Keratinocyte (primary cell): ENCODE data around the gene SLC13A1. TPM values are rescaled to one million over a fixed set of nuclear protein-coding genes. Genes with fewer than 3 reads are reported as not detected.

Experiments used
- DNase-seq: peaks from one replicate; pipeline ENCODE4 v3.0.0-alpha.2; 2011; ENCODE audit warnings: low read depth, missing footprints, low spot score
- FAIRE-seq: peaks from 2 replicates; lab custom pipeline; 2011; peaks lifted over from hg19 to GRCh38; lab: Jason Lieb, UNC
- H2AFZ ChIP-seq: 2 replicates; pipeline ENCODE4 v1.6.0; 2012; ENCODE audit warnings: low read length, control low read depth, inconsistent platforms; ENCODE audit not compliant: control insufficient read depth
- H3K27ac ChIP-seq: 2 replicates; pipeline ENCODE4 v1.5.1; 2011; ENCODE audit warnings: low read length; ENCODE audit not compliant: control insufficient read depth, insufficient read depth
- H3K27me3 ChIP-seq: 3 replicates; pipeline ENCODE4 v1.6.0; 2011; ENCODE audit warnings: low read length; ENCODE audit not compliant: control insufficient read depth, insufficient read depth; ENCODE audit errors: extremely low read depth
- H3K36me3 ChIP-seq, 2 experiments: 2 replicates in 1 of 2; 3 replicates in 1 of 2; pipeline ENCODE4 v1.5.1; 2011; ENCODE audit warnings: low read length in 2 of 2, mild to moderate bottlenecking in 1 of 2; ENCODE audit not compliant: control insufficient read depth in 2 of 2, insufficient read depth in 2 of 2; ENCODE audit errors: extremely low read depth in 1 of 2
- H3K4me1 ChIP-seq: 3 replicates; pipeline ENCODE4 v1.5.1; 2011; ENCODE audit warnings: low read length; ENCODE audit not compliant: control insufficient read depth, insufficient read depth; ENCODE audit errors: extremely low read depth
- H3K4me2 ChIP-seq: 3 replicates; pipeline ENCODE4 v1.6.0; 2011; ENCODE audit warnings: low read depth, low read length; ENCODE audit not compliant: control insufficient read depth, insufficient read depth; ENCODE audit errors: extremely low read depth
- H3K4me3 ChIP-seq, 3 experiments: fragments of 200-600 bp in 1 of 3; sonication (generic) in 1 of 3; 2 replicates in 2 of 3; 3 replicates in 1 of 3; pipeline ENCODE4 v1.5.1; 2011 to 2016; ENCODE audit warnings: low read length in 3 of 3, mild to moderate bottlenecking in 3 of 3, control low read depth in 2 of 3, inconsistent platforms in 1 of 3, low read depth in 1 of 3, mixed read lengths in 1 of 3, mixed run types in 1 of 3, moderate library complexity in 1 of 3; ENCODE audit not compliant: control insufficient read depth in 2 of 3, insufficient read depth in 2 of 3; ENCODE audit errors: extremely low read depth in 1 of 3
- H3K79me2 ChIP-seq: 2 replicates; pipeline ENCODE4 v1.6.0; 2012; ENCODE audit warnings: low read length; ENCODE audit not compliant: control insufficient read depth, insufficient read depth
- H3K9ac ChIP-seq: 3 replicates; pipeline ENCODE4 v1.6.0; 2011; ENCODE audit warnings: low read length; ENCODE audit not compliant: control insufficient read depth, insufficient read depth; ENCODE audit errors: extremely low read depth
- H3K9me1 ChIP-seq: 3 replicates; pipeline ENCODE4 v1.6.0; 2011; ENCODE audit warnings: low read length; ENCODE audit not compliant: control insufficient read depth, insufficient read depth; ENCODE audit errors: extremely low read depth
- H3K9me3 ChIP-seq: 2 replicates; pipeline ENCODE4 v1.5.1; 2012; ENCODE audit warnings: low read depth, low read length; ENCODE audit not compliant: control insufficient read depth
- H4K20me1 ChIP-seq: 3 replicates; pipeline ENCODE4 v1.6.0; 2011; ENCODE audit warnings: low read length; ENCODE audit not compliant: control insufficient read depth, insufficient read depth; ENCODE audit errors: extremely low read depth
- CTCF ChIP-seq, 3 experiments: IDR thresholded peaks in 1 of 3; conservative IDR thresholded peaks in 1 of 3; optimal IDR thresholded peaks in 1 of 3; 2 replicates in 2 of 3; 3 replicates in 1 of 3; pipeline versions ENCODE3 to v1.5.1; 2011; ENCODE audit warnings: low read length in 3 of 3, mild to moderate bottlenecking in 3 of 3, moderate library complexity in 2 of 3, control low read depth in 1 of 3, inconsistent platforms in 1 of 3; ENCODE audit not compliant: insufficient read depth in 2 of 3; ENCODE audit errors: extremely low read depth in 1 of 3
- EZH2 ChIP-seq: IDR thresholded peaks from one replicate; pipeline ENCODE4 v1.6.1; 2012; ENCODE audit warnings: inconsistent platforms, mild to moderate bottlenecking, low read length, moderate library complexity
- dilution Hi-C: fragments of 300-500 bp; cut with MboI; formaldehyde crosslinking; loops from one replicate; pipeline ENCODE4 v1.7.0; 2020; ENCODE audit warnings: low sequenced_read_pairs; ENCODE audit not compliant: extremely low pct_ligation_motif_present
- polyA plus RNA-seq, 5 experiments: library from polyadenylated mRNA; depleted of rRNA in 3 of 5; stranded (reverse) in 3 of 5; stranded (forward) in 1 of 5; unstranded in 1 of 5; fragments of >200 nt; gene quantifications; 1 replicate in 1 of 5; 2 replicates in 3 of 5; 3 replicates in 1 of 5; pipeline versions ENCODE4 v1.2.1 to v1.2.3, GENCODE V29; 2011 to 2012; ENCODE audit warnings: missing spikeins in 2 of 5, low read depth in 1 of 5, low replicate concordance in 1 of 5

Gene SLC13A1
- polyA plus RNA-seq, 1 donor (not counting 4 experiments of a cell fraction or from before 2014, with no cell fraction given): not detected

- Histone ChIP-seq H3K9me1 (no peaks in the 10 kb centered on the region), H4K20me1 (no peaks in the 10 kb centered on the region), H3K9me3 (no peaks in the 10 kb centered on the region), H2AFZ (no peak overlapping the region), H3K4me2 (no peak overlapping the region), H3K36me3 (no peaks in the 10 kb centered on the region), H3K4me3 (no peak overlapping the region), H3K79me2 (no peaks in the 10 kb centered on the region), H3K27me3 (no peaks in the 10 kb centered on the region), H3K9ac (no peak overlapping the region), H3K27ac (no peak overlapping the region), H3K4me1 (no peaks in the 10 kb centered on the region)
- DNase-seq (no peak), FAIRE-seq (no peak)
- no peak for TF ChIP-seq EZH2
- no peak for TF ChIP-seq CTCF (optimal IDR thresholded peaks at IDR 0.05 in 1 of 3, IDR thresholded peaks at IDR 0.05 in 1 of 3, conservative IDR thresholded peaks at IDR 0.05 in 1 of 3; ENCODE audit: extremely low read depth in 1 of 3, insufficient read depth in 2 of 3, low read length in 3 of 3)
- dilution Hi-C loops: no loop called here
Observed at GRCh38 chr7:123184271-123184670, 15.5 kb downstream of the SLC13A1 start.

- TF ChIP-seq EZH2 (no peak), CTCF (optimal IDR thresholded peaks at IDR 0.05 in 1 of 3, IDR thresholded peaks at IDR 0.05 in 1 of 3, conservative IDR thresholded peaks at IDR 0.05 in 1 of 3; ENCODE audit: extremely low read depth in 1 of 3, insufficient read depth in 2 of 3, low read length in 3 of 3) (no peak)
- Histone ChIP-seq H2AFZ (no peak overlapping the region), H3K9ac (no peak overlapping the region), H4K20me1 (no peaks in the 10 kb centered on the region), H3K4me2 (no peak overlapping the region), H3K4me3 (no peak overlapping the region), H3K27ac (no peak overlapping the region), H3K79me2 (no peaks in the 10 kb centered on the region), H3K4me1 (no peaks in the 10 kb centered on the region), H3K36me3 (no peaks in the 10 kb centered on the region), H3K27me3 (no peaks in the 10 kb centered on the region), H3K9me1 (no peaks in the 10 kb centered on the region), H3K9me3 (no peaks in the 10 kb centered on the region)
- no peak for FAIRE-seq
- DNase-seq: no peak
- dilution Hi-C loops: no loop called here
Observed at GRCh38 chr7:123183431-123183830, 16.3 kb downstream of the SLC13A1 start.
